ENCODE results near the gene TUBB2A. TPM values are rescaled to one million over a fixed set of nuclear protein-coding genes. Genes with fewer than 3 reads are reported as not detected.
"Not testable (repeated sequence)": the region's sequence is repeated elsewhere in the genome, so short reads cannot be mapped to it uniquely, and the experiment has no call there.

TUBB2A gene
- total and polyA plus RNA-seq, 5 donors from 2014 or later = 4.8 to 48.0 (median 6.9) TPM

GRCh38 chr6:3190779-3191178 is 33.4 kb upstream of the TUBB2A start:
- H3K27ac ChIP-seq (ENCODE audit: insufficient read depth, low read length, poor library complexity, severe bottlenecking) = no peak overlapping the region
- ATAC-seq (ENCODE audit: low read depth in 2 of 2) (no peak), DNase-seq (no peak)
- no peaks in the 10 kb centered on the region for H3K4me1 Mint-ChIP-seq
- peaks cover 10% of the 10 kb centered on the region for H3K27me3 Mint-ChIP-seq
- H3K4me3 Mint-ChIP-seq = no peak overlapping the region
- no peak overlapping the region for H3K27ac Mint-ChIP-seq
- no peaks in the 10 kb centered on the region for H3K36me3 Mint-ChIP-seq
- no peaks in the 10 kb centered on the region for H3K9me3 Mint-ChIP-seq
- H3K9me3 ChIP-seq (ENCODE audit: control insufficient read depth in 2 of 2, low read length in 2 of 2) = no peaks in the 10 kb centered on the region
- no peak overlapping the region for H3K4me3 ChIP-seq (ENCODE audit: low read depth, low read length)
- H3K27me3 ChIP-seq (ENCODE audit: control insufficient read depth, insufficient read depth, low read length) = peaks cover 3% of the 10 kb centered on the region
- no peaks in the 10 kb centered on the region for H3K4me1 ChIP-seq (ENCODE audit: control insufficient read depth, insufficient read depth, low read length, poor library complexity, severe bottlenecking)
- no peaks in the 10 kb centered on the region for H3K36me3 ChIP-seq (ENCODE audit: control insufficient read depth, insufficient read depth, low read length)

- H3K27ac ChIP-seq (ENCODE audit: insufficient read depth, low read length, poor library complexity, severe bottlenecking) = no peak overlapping the region
- H3K9me3 ChIP-seq (ENCODE audit: control insufficient read depth in 2 of 2, low read length in 2 of 2) = no peaks in the 10 kb centered on the region
- DNase-seq = no peak
- no peaks in the 10 kb centered on the region for H3K36me3 ChIP-seq (ENCODE audit: control insufficient read depth, insufficient read depth, low read length)
- no peak overlapping the region for H3K4me3 Mint-ChIP-seq
- peaks cover 3% of the 10 kb centered on the region for H3K27me3 ChIP-seq (ENCODE audit: control insufficient read depth, insufficient read depth, low read length)
- H3K36me3 Mint-ChIP-seq = no peaks in the 10 kb centered on the region
- no peak overlapping the region for H3K27ac Mint-ChIP-seq
- no peak overlapping the region for H3K4me3 ChIP-seq (ENCODE audit: low read depth, low read length)
- peaks cover 13% of the 10 kb centered on the region for H3K27me3 Mint-ChIP-seq
- no peaks in the 10 kb centered on the region for H3K4me1 Mint-ChIP-seq
- no peak for ATAC-seq (ENCODE audit: low read depth in 2 of 2)
- H3K9me3 Mint-ChIP-seq = no peaks in the 10 kb centered on the region
- H3K4me1 ChIP-seq (ENCODE audit: control insufficient read depth, insufficient read depth, low read length, poor library complexity, severe bottlenecking) = no peaks in the 10 kb centered on the region
These were observed 32.7 kb upstream of the TUBB2A start for GRCh38 chr6:3190056-3190455.

DNA sequence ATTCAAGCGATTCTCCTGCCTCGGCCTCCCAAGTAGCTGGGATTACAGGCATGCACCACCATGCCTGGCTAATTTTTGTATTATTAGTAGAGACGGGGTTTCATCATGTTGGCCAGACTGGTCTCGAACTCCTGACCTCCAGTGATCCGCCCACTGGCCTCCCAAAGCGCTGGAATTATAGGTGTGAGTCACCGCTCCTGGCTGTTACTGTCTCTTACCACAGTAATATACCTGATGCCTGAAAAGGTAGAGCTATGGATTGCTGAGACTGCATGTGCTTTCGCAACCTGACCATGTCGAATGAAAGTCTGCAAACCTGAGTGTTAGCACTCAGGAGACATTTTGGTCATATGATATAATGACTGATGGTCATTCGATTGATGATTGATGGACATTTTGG is 31.8 kb upstream of the TUBB2A start:
- not testable (repeated sequence) for H3K27ac ChIP-seq (ENCODE audit: insufficient read depth, low read length, poor library complexity, severe bottlenecking); DNase-seq; H3K36me3 Mint-ChIP-seq; H3K4me3 Mint-ChIP-seq; H3K36me3 ChIP-seq (ENCODE audit: control insufficient read depth, insufficient read depth, low read length); H3K27ac Mint-ChIP-seq; H3K27me3 ChIP-seq (ENCODE audit: control insufficient read depth, insufficient read depth, low read length); H3K4me3 ChIP-seq (ENCODE audit: low read depth, low read length); H3K4me1 Mint-ChIP-seq; ATAC-seq (ENCODE audit: low read depth in 2 of 2); H3K4me1 ChIP-seq (ENCODE audit: control insufficient read depth, insufficient read depth, low read length, poor library complexity, severe bottlenecking); H3K9me3 ChIP-seq (ENCODE audit: control insufficient read depth in 2 of 2, low read length in 2 of 2); H3K9me3 Mint-ChIP-seq
- peaks cover 18% of the 10 kb centered on the region for H3K27me3 Mint-ChIP-seq

GRCh38 chr6:3188262-3188661 is 30.9 kb upstream of the TUBB2A start:
- peaks cover 24% of the 10 kb centered on the region for H3K27me3 Mint-ChIP-seq
- no peak overlapping the region for H3K27ac ChIP-seq (ENCODE audit: insufficient read depth, low read length, poor library complexity, severe bottlenecking)
- no peaks in the 10 kb centered on the region for H3K4me1 ChIP-seq (ENCODE audit: control insufficient read depth, insufficient read depth, low read length, poor library complexity, severe bottlenecking)
- no peak overlapping the region for H3K27ac Mint-ChIP-seq
- no peaks in the 10 kb centered on the region for H3K9me3 Mint-ChIP-seq
- DNase-seq = no peak
- H3K36me3 ChIP-seq (ENCODE audit: control insufficient read depth, insufficient read depth, low read length) = no peaks in the 10 kb centered on the region
- peaks cover 3% of the 10 kb centered on the region for H3K27me3 ChIP-seq (ENCODE audit: control insufficient read depth, insufficient read depth, low read length)
- H3K9me3 ChIP-seq (ENCODE audit: control insufficient read depth in 2 of 2, low read length in 2 of 2) = no peaks in the 10 kb centered on the region
- H3K36me3 Mint-ChIP-seq = no peaks in the 10 kb centered on the region
- no peak overlapping the region for H3K4me3 Mint-ChIP-seq
- H3K4me1 Mint-ChIP-seq = no peaks in the 10 kb centered on the region
- ATAC-seq (ENCODE audit: low read depth in 2 of 2) = no peak
- H3K4me3 ChIP-seq (ENCODE audit: low read depth, low read length) = no peak overlapping the region

DNA sequence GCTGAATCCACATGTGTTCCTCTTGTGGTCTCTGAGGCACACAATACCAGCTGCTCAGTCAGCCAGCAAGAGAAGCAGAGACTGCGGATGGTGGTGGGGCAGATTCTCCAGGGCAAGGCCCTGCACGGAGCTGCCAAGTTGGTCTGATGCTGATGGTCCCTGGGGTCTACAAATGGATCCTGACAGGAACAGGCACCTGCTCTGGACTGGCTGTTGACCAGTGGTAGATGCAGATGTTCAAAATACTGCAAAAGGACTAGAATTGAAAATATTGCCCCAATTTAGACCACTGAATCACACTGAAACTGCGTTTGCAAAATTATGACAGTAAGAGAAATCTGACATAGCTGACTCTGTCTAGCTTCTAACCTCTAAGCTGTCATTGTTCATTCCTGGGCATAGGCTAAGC is 29.6 kb upstream of the TUBB2A start:
- H3K4me1 Mint-ChIP-seq = no peaks in the 10 kb centered on the region
- H3K4me3 Mint-ChIP-seq = no peak overlapping the region
- H3K36me3 Mint-ChIP-seq = no peaks in the 10 kb centered on the region
- H3K27me3 Mint-ChIP-seq = peaks cover 24% of the 10 kb centered on the region
- Histone ChIP-seq H3K9me3 (ENCODE audit: control insufficient read depth in 2 of 2, low read length in 2 of 2) (no peaks in the 10 kb centered on the region), H3K4me3 (ENCODE audit: low read depth, low read length) (no peak overlapping the region), H3K36me3 (ENCODE audit: control insufficient read depth, insufficient read depth, low read length) (no peaks in the 10 kb centered on the region), H3K27me3 (ENCODE audit: control insufficient read depth, insufficient read depth, low read length) (peaks cover 3% of the 10 kb centered on the region), H3K27ac (ENCODE audit: insufficient read depth, low read length, poor library complexity, severe bottlenecking) (no peak overlapping the region), H3K4me1 (ENCODE audit: control insufficient read depth, insufficient read depth, low read length, poor library complexity, severe bottlenecking) (no peaks in the 10 kb centered on the region)
- ATAC-seq (ENCODE audit: low read depth in 2 of 2) (no peak), DNase-seq (no peak)
- H3K27ac Mint-ChIP-seq = no peak overlapping the region
- no peaks in the 10 kb centered on the region for H3K9me3 Mint-ChIP-seq

DNA sequence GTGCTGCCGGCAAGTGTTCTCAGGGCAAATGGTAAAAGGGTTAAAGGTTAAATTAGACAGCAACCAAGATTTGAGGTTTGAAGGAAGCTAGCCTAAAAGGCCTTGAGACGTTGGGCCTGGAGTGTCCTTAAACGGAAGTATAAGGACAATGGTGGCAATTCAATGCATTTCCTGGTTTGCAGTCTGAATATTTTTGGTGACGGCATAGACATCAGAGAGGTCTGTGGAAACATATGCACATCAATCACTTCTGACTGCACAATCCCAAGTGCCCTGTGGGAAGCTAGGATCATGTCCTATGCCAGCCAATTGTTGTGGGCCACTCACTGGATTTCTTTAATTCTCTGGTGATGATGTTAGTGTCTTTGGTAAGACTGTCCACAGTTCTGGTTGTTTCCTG is 25.7 kb upstream of the TUBB2A start:
- no peak for ATAC-seq (ENCODE audit: low read depth in 2 of 2)
- Histone ChIP-seq H3K9me3 (ENCODE audit: control insufficient read depth in 2 of 2, low read length in 2 of 2) (no peaks in the 10 kb centered on the region), H3K27me3 (ENCODE audit: control insufficient read depth, insufficient read depth, low read length) (peaks cover 3% of the 10 kb centered on the region), H3K27ac (ENCODE audit: insufficient read depth, low read length, poor library complexity, severe bottlenecking) (no peak overlapping the region), H3K4me1 (ENCODE audit: control insufficient read depth, insufficient read depth, low read length, poor library complexity, severe bottlenecking) (no peaks in the 10 kb centered on the region), H3K4me3 (ENCODE audit: low read depth, low read length) (no peak overlapping the region), H3K36me3 (ENCODE audit: control insufficient read depth, insufficient read depth, low read length) (no peaks in the 10 kb centered on the region)
- no peaks in the 10 kb centered on the region for H3K9me3 Mint-ChIP-seq
- DNase-seq = no peak
- H3K27ac Mint-ChIP-seq = no peak overlapping the region
- H3K27me3 Mint-ChIP-seq = peaks cover 40% of the 10 kb centered on the region
- H3K36me3 Mint-ChIP-seq = no peaks in the 10 kb centered on the region
- peaks cover 0 to 3% (median under 1%) of the 10 kb centered on the region in 4 donors for H3K4me1 Mint-ChIP-seq
- no peak overlapping the region for H3K4me3 Mint-ChIP-seq

- H3K4me3 ChIP-seq (ENCODE audit: low read depth, low read length) = no peak overlapping the region
- ATAC-seq (ENCODE audit: low read depth in 2 of 2) = no peak
- H3K4me1 ChIP-seq (ENCODE audit: control insufficient read depth, insufficient read depth, low read length, poor library complexity, severe bottlenecking) = no peaks in the 10 kb centered on the region
- no peak for DNase-seq
- no peaks in the 10 kb centered on the region for H3K27me3 ChIP-seq (ENCODE audit: control insufficient read depth, insufficient read depth, low read length)
- H3K9me3 ChIP-seq (ENCODE audit: control insufficient read depth in 2 of 2, low read length in 2 of 2) = no peaks in the 10 kb centered on the region
- Mint-ChIP-seq H3K36me3 (no peaks in the 10 kb centered on the region), H3K27me3 (peaks cover 36% of the 10 kb centered on the region), H3K27ac (no peak overlapping the region), H3K4me3 (no peak overlapping the region), H3K4me1 (peaks cover 0 to 3% (median under 1%) of the 10 kb centered on the region in 4 donors), H3K9me3 (peaks cover 0 to 2% (median 0%) of the 10 kb centered on the region in 7 donors)
- no peak overlapping the region for H3K27ac ChIP-seq (ENCODE audit: insufficient read depth, low read length, poor library complexity, severe bottlenecking)
- no peaks in the 10 kb centered on the region for H3K36me3 ChIP-seq (ENCODE audit: control insufficient read depth, insufficient read depth, low read length)
These were observed 23.8 kb upstream of the TUBB2A start for GRCh38 chr6:3181105-3181504.

- DNase-seq; H3K4me1 ChIP-seq (ENCODE audit: control insufficient read depth, insufficient read depth, low read length, poor library complexity, severe bottlenecking); H3K9me3 ChIP-seq (ENCODE audit: control insufficient read depth in 2 of 2, low read length in 2 of 2); H3K4me1 Mint-ChIP-seq; H3K27me3 ChIP-seq (ENCODE audit: control insufficient read depth, insufficient read depth, low read length); H3K36me3 Mint-ChIP-seq; H3K4me3 ChIP-seq (ENCODE audit: low read depth, low read length); ATAC-seq (ENCODE audit: low read depth in 2 of 2); H3K9me3 Mint-ChIP-seq; H3K27ac Mint-ChIP-seq; H3K36me3 ChIP-seq (ENCODE audit: control insufficient read depth, insufficient read depth, low read length); H3K27ac ChIP-seq (ENCODE audit: insufficient read depth, low read length, poor library complexity, severe bottlenecking): not testable (repeated sequence)
- peak overlapping the region; percentile 59 to 80 (median 76) for H3K4me3 Mint-ChIP-seq
- H3K27me3 Mint-ChIP-seq = peaks cover 31% of the 10 kb centered on the region
These were observed 22.6 kb upstream of the TUBB2A start for GRCh38 chr6:3179945-3180344.
